ENCODE measurements around the gene AAK1.

- TF ChIP-seq EP300 (IDR thresholded peaks at IDR 0.05; ENCODE audit: borderline replicate concordance in 1 of 2, control insufficient read depth in 1 of 2, low read depth in 2 of 2, low read length in 2 of 2) (no peak), POLR2A (IDR thresholded peaks at IDR 0.05; ENCODE audit: low read depth, low read length) (no peak), TCF12 (IDR thresholded peaks at IDR 0.05; ENCODE audit: low read depth, low read length) (no peak), CREB1 (IDR thresholded peaks at IDR 0.05; ENCODE audit: low read depth) (no peak), SPI1 (IDR thresholded peaks at IDR 0.05; ENCODE audit: borderline replicate concordance, insufficient read depth, low read depth, low read length) (no peak), ZNF274 (IDR thresholded peaks at IDR 0.05; ENCODE audit: insufficient read depth, insufficient read length) (no peak), PAX8 (IDR thresholded peaks at IDR 0.05) (no peak), CTCF (IDR thresholded peaks at IDR 0.05 in 2 of 3, conservative IDR thresholded peaks at IDR 0.05 in 1 of 3; ENCODE audit: control insufficient read depth in 2 of 3, extremely low read depth in 1 of 3, insufficient read depth in 1 of 3, low read depth in 3 of 3, low read length in 3 of 3) (no peak), MTA3 (IDR thresholded peaks at IDR 0.05; ENCODE audit: borderline replicate concordance, low read length) (no peak), HDAC2 (IDR thresholded peaks at IDR 0.05) (no peak), USF1 (IDR thresholded peaks at IDR 0.05; ENCODE audit: borderline replicate concordance, extremely low read length, insufficient read depth, low read depth, low read length) (no peak), BHLHE40 (IDR thresholded peaks at IDR 0.05; ENCODE audit: borderline replicate concordance in 1 of 2, low read depth in 2 of 2, low read length in 1 of 2) (no peak), IRF3 (IDR thresholded peaks at IDR 0.05) (no peak)
Observed at GRCh38 chr2:69509011-69509749, 134.4 kb downstream of the AAK1 start.

All from GM12878 (cell line).